ENCODE measurements around the gene KHDC3L. TPM values are rescaled to one million over a fixed set of nuclear protein-coding genes. Genes with fewer than 3 reads are reported as not detected.
"Not testable (repeated sequence)": the region's sequence is repeated elsewhere in the genome, so short reads cannot be mapped to it uniquely, and the experiment has no call there.

KHDC3L gene
- total RNA-seq, 2 donors from 2014 or later: not detected

DNA sequence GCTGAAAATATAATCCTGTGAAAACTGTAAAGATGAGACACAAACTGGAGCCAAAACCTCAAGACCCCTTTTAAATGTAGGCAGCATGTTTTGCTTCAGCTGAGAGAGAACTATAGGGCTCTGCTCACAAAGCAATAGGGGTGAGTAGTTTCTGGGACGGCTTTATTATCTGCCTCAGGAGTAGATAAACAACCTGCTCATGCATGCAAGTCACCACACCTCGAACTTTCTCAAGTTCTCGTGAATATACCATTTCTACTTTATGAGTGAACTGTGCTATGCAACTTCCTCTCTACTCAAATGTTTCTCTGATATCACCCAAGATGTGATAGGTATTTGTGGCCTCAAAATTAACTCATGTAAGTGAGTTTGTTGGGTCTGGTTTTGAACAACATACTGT, 14.8 kb downstream of the KHDC3L start:
- no peaks in the 10 kb centered on the region for H3K4me1 ChIP-seq (ENCODE audit: control insufficient read depth in 1 of 2, low read depth in 2 of 2)
- no peaks in the 10 kb centered on the region for H3K36me3 ChIP-seq
- ATAC-seq (ENCODE audit: insufficient number of reproducible peaks, low FRiP score, low read depth): no peak
- DNase-seq (ENCODE audit: low spot score): no peak
- no peak overlapping the region for H3K27ac ChIP-seq
- TF ChIP-seq, protein P1, sequence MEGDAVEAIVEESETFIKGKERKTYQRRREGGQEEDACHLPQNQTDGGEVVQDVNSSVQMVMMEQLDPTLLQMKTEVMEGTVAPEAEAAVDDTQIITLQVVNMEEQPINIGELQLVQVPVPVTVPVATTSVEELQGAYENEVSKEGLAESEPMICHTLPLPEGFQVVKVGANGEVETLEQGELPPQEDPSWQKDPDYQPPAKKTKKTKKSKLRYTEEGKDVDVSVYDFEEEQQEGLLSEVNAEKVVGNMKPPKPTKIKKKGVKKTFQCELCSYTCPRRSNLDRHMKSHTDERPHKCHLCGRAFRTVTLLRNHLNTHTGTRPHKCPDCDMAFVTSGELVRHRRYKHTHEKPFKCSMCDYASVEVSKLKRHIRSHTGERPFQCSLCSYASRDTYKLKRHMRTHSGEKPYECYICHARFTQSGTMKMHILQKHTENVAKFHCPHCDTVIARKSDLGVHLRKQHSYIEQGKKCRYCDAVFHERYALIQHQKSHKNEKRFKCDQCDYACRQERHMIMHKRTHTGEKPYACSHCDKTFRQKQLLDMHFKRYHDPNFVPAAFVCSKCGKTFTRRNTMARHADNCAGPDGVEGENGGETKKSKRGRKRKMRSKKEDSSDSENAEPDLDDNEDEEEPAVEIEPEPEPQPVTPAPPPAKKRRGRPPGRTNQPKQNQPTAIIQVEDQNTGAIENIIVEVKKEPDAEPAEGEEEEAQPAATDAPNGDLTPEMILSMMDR (IDR thresholded peaks at IDR 0.05): no peak
- no peaks in the 10 kb centered on the region for H3K27me3 ChIP-seq (replicated peaks; ENCODE audit: insufficient read depth)
- no peak overlapping the region for H3K4me3 ChIP-seq
- H3K9me3 ChIP-seq: no peaks in the 10 kb centered on the region

- not testable (repeated sequence) for DNase-seq (ENCODE audit: low spot score); H3K4me3 ChIP-seq; H3K36me3 ChIP-seq; H3K9me3 ChIP-seq; ATAC-seq (ENCODE audit: insufficient number of reproducible peaks, low FRiP score, low read depth); H3K27me3 ChIP-seq (replicated peaks; ENCODE audit: insufficient read depth); H3K27ac ChIP-seq; H3K4me1 ChIP-seq (ENCODE audit: control insufficient read depth in 1 of 2, low read depth in 2 of 2)
These were observed 19.1 kb downstream of the KHDC3L start for GRCh38 chr6:73381531-73381930.

- H3K9me3 ChIP-seq: no peaks in the 10 kb centered on the region
- no peaks in the 10 kb centered on the region for H3K4me1 ChIP-seq (ENCODE audit: control insufficient read depth in 1 of 2, low read depth in 2 of 2)
- ATAC-seq (ENCODE audit: insufficient number of reproducible peaks, low FRiP score, low read depth) (no peak), DNase-seq (ENCODE audit: low spot score) (no peak)
- TF ChIP-seq, protein P1 (IDR thresholded peaks at IDR 0.05): no peak
- H3K27me3 ChIP-seq (replicated peaks; ENCODE audit: insufficient read depth): no peaks in the 10 kb centered on the region
- no peak overlapping the region for H3K27ac ChIP-seq
- no peaks in the 10 kb centered on the region for H3K36me3 ChIP-seq
- H3K4me3 ChIP-seq: no peak overlapping the region
These were observed 20.1 kb downstream of the KHDC3L start for GRCh38 chr6:73382462-73383113.

GRCh38 chr6:73388433-73388799, 26.0 kb downstream of the KHDC3L start:
- Histone ChIP-seq H3K27ac (peak overlapping the region; percentile 56 to 71), H3K27me3 (replicated peaks; ENCODE audit: insufficient read depth) (no peaks in the 10 kb centered on the region), H3K4me1 (ENCODE audit: control insufficient read depth in 1 of 2, low read depth in 2 of 2) (peaks cover 0 to 4% of the 10 kb centered on the region in 2 donors), H3K36me3 (no peaks in the 10 kb centered on the region), H3K9me3 (no peaks in the 10 kb centered on the region), H3K4me3 (peak overlapping the region; percentile 78)
- ATAC-seq (ENCODE audit: insufficient number of reproducible peaks, low FRiP score, low read depth): no peak
- no peak for DNase-seq (ENCODE audit: low spot score)
- TF ChIP-seq, protein P1 (IDR thresholded peaks at IDR 0.05): no peak

DNA sequence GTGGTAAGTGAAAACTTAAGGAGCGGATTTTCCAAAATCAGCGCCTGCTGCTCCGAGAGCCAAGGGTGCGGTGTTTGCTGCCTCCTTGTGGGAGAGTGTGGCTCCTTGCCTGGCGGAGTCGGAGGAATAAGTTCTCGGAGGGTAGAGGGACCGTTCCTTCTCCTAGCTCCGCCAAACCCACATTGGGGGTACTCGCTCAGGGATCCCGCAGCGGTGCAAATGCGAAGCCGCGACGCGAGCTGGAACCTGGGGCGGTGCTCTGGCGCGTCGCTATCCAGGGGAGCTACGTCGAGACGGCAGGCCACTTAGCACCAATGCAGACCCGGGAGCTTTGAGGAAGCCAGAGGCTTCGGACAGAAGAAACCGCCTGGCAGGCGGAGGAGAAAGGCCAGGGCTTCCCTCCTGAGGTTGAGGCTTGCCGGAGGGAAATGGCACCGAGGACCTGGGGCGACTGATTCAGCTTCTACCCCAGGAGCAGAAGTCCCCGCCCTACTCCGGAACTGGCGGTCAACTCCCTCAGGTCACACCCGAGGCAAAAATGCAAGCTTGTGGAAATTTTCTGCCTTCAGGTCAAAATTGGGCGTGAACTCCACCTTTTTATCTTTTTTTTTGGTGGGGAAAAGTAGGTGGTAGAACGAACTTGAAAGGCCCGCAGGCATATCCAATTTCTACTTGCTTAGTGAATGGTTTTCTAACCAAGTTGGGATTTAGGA, 26.5 kb downstream of the KHDC3L start:
- TF ChIP-seq, protein P1 (IDR thresholded peaks at IDR 0.05): peak; percentile 49
- ATAC-seq (ENCODE audit: insufficient number of reproducible peaks, low FRiP score, low read depth): no peak
- no peaks in the 10 kb centered on the region for H3K9me3 ChIP-seq
- DNase-seq (ENCODE audit: low spot score): no peak
- H3K36me3 ChIP-seq: no peaks in the 10 kb centered on the region
- H3K4me1 ChIP-seq (ENCODE audit: control insufficient read depth in 1 of 2, low read depth in 2 of 2): peaks cover 0 to 4% of the 10 kb centered on the region in 2 donors
- H3K4me3 ChIP-seq: peak overlapping the region; percentile 78
- H3K27ac ChIP-seq: peak overlapping the region; percentile 56 to 71
- no peaks in the 10 kb centered on the region for H3K27me3 ChIP-seq (replicated peaks; ENCODE audit: insufficient read depth)
